ENCODE results near the gene TBC1D22A.

DNA sequence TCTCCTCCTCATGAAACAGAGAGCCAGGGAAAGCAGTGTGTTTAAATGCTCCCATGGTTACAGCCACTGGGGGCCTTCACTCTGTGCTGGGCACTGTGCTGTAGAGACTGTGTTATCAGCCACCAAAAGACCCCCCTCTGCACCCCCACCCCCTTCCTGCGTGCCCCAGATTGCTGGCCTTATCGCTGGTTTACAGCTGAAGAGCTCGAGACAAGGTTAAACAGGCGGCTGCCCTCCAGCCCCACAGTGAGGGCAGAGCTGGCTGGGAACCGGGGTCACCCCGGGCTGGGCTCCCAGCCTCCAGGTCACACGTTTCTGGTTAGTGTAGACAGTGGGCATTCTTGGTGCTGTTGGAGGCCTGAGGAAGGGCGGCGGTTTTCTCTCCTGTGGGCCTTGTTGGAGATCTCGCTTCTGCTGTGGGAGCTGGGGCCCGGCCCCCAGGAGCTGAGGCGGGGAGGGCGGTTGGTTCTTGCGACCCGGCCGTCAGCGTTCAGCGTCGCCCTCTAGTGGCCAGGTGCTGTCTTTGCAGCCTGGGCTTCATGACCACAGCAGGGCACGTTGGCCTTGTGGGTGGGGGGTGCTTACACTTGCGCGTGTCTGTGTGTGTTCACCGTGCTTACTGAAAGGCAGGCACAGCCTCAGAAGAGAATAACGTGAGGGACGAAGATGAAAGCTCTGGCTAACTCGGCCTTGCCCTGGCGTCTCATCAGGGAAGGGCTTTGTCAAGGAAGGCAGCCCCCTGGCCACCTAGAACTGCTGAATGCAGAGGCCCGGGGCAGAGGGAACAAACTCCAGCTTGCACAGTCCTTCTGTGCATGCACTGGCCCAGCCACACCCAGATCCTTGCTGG, 40.8 kb downstream of the TBC1D22A start:
- TF ChIP-seq, protein P1, sequence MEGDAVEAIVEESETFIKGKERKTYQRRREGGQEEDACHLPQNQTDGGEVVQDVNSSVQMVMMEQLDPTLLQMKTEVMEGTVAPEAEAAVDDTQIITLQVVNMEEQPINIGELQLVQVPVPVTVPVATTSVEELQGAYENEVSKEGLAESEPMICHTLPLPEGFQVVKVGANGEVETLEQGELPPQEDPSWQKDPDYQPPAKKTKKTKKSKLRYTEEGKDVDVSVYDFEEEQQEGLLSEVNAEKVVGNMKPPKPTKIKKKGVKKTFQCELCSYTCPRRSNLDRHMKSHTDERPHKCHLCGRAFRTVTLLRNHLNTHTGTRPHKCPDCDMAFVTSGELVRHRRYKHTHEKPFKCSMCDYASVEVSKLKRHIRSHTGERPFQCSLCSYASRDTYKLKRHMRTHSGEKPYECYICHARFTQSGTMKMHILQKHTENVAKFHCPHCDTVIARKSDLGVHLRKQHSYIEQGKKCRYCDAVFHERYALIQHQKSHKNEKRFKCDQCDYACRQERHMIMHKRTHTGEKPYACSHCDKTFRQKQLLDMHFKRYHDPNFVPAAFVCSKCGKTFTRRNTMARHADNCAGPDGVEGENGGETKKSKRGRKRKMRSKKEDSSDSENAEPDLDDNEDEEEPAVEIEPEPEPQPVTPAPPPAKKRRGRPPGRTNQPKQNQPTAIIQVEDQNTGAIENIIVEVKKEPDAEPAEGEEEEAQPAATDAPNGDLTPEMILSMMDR (IDR thresholded peaks at IDR 0.05; ENCODE audit: low read depth, low read length, missing input control): peak; percentile 83
- no peak for TF ChIP-seq GABPA (IDR thresholded peaks at IDR 0.05 in 1 of 2, conservative IDR thresholded peaks at IDR 0.05 in 1 of 2)
- no peak for TF ChIP-seq JUND (IDR thresholded peaks at IDR 0.05)
- no peak for TF ChIP-seq YY1 (IDR thresholded peaks at IDR 0.05)
- TF ChIP-seq TAF1 (conservative IDR thresholded peaks at IDR 0.05): no peak
- TF ChIP-seq, protein P2, sequence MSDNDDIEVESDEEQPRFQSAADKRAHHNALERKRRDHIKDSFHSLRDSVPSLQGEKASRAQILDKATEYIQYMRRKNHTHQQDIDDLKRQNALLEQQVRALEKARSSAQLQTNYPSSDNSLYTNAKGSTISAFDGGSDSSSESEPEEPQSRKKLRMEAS (IDR thresholded peaks at IDR 0.05): no peak
- TF ChIP-seq, protein P3, sequence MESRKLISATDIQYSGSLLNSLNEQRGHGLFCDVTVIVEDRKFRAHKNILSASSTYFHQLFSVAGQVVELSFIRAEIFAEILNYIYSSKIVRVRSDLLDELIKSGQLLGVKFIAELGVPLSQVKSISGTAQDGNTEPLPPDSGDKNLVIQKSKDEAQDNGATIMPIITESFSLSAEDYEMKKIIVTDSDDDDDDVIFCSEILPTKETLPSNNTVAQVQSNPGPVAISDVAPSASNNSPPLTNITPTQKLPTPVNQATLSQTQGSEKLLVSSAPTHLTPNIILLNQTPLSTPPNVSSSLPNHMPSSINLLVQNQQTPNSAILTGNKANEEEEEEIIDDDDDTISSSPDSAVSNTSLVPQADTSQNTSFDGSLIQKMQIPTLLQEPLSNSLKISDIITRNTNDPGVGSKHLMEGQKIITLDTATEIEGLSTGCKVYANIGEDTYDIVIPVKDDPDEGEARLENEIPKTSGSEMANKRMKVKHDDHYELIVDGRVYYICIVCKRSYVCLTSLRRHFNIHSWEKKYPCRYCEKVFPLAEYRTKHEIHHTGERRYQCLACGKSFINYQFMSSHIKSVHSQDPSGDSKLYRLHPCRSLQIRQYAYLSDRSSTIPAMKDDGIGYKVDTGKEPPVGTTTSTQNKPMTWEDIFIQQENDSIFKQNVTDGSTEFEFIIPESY (IDR thresholded peaks at IDR 0.05): no peak
- TF ChIP-seq EGR1 (IDR thresholded peaks at IDR 0.05; ENCODE audit: low read depth in 2 of 2): no peak
- TF ChIP-seq RAD21 (IDR thresholded peaks at IDR 0.05): peak; percentile 74 to 89
